ENCODE measurements around the gene SMTN. TPM values are rescaled to one million over a fixed set of nuclear protein-coding genes. Genes with fewer than 3 reads are reported as not detected.

Gene SMTN
- total and polyA plus RNA-seq, 2 donors (not counting 3 experiments of a cell fraction or from before 2014, with no cell fraction given): 59.0 to 197 TPM

DNA sequence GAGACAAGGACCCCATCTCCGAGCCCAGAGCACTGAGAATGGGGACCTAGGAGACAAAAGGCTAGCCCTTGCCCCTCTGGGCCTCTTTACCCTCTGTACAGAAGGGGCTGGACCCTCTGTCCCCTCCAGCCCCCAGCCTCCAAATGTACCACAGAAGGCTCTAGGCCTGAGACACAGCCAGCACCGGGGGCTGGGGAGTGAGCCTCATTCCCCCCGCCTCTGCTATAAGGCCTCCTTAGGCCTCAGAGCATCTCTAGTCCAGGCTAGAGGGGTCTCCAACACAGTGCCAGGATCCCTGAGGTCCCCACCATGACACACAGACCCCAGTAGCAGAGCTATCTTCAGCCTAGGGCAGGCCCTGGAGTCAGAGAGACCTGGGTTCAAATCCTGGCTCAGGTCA, 4.8 kb downstream of the SMTN start:
- Histone ChIP-seq H3K9me1 (replicated peaks; ENCODE audit: control insufficient read depth, extremely low read depth, insufficient read depth, low read length) (no peaks in the 10 kb centered on the region), H3K4me3 (replicated peaks in 1 of 3; ENCODE audit: insufficient read depth in 1 of 3, low read depth in 1 of 3, low read length in 3 of 3) (peak overlapping the region in 1 of 3 experiments; percentile 71), H3K36me3 (ENCODE audit: control insufficient read depth in 2 of 2, extremely low read depth in 1 of 2, insufficient read depth in 2 of 2, low read length in 2 of 2) (peaks cover 18 to 35% of the 10 kb centered on the region in 2 experiments), H3K9ac (replicated peaks; ENCODE audit: extremely low read depth, insufficient read depth, low read length) (peak overlapping the region; percentile 76), H3K79me2 (ENCODE audit: control insufficient read depth, insufficient read depth, low read length) (peaks cover 80% of the 10 kb centered on the region), H3K4me2 (ENCODE audit: insufficient read depth, low read length) (peak overlapping the region; percentile 74), H3K27me3 (ENCODE audit: control insufficient read depth in 2 of 2, insufficient read depth in 2 of 2, low read length in 2 of 2) (no peaks in the 10 kb centered on the region), H3K9me3 (replicated peaks; ENCODE audit: control insufficient read depth, insufficient read depth, low read length) (no peaks in the 10 kb centered on the region), H3K4me1 (ENCODE audit: control insufficient read depth, extremely low read depth, insufficient read depth, low read length) (peaks cover 29% of the 10 kb centered on the region), H2AFZ (ENCODE audit: low read depth, low read length) (no peak overlapping the region), H3K27ac (ENCODE audit: insufficient read depth, low read depth, low read length) (peak overlapping the region; percentile 78), H4K20me1 (replicated peaks; ENCODE audit: control insufficient read depth, extremely low read depth, insufficient read depth, low read length) (no peaks in the 10 kb centered on the region)
- BruUV-seq (replicated peaks): no TSS peak
- DNase-seq (ENCODE audit: low read depth, low spot score) (no peak), FAIRE-seq (no peak)
- CTCF ChIA-PET: interaction anchor here (1.0 to 5.4 kb wide), 12 partner anchors 9 to 323 kb away, joined by 3 to 150 read pairs (median 15); partner anchors contain the start of genes PLA2G3 and SELENOM
- dilution Hi-C loops (cut with MboI; ENCODE audit: extremely low pct_ligation_motif_present, low sequenced_read_pairs): no loop called here
- intact Hi-C loops (cut with micrococcal nuclease): loop anchor here (1.0 kb wide), 2 partner anchors 138 to 323 kb away; no protein-coding TSS in a partner anchor
- POLR2A ChIA-PET: interaction anchor here (2.5 kb wide), 1 partner anchor 117 kb away, joined by 24 read pairs; the partner anchor contains the start of genes MORC2 and TUG1
- TF ChIP-seq CTCF (IDR thresholded peaks at IDR 0.05; ENCODE audit: extremely low read depth in 1 of 2, insufficient read depth in 1 of 2, low read depth in 1 of 2, low read length in 2 of 2) (no peak), POLR2A (IDR thresholded peaks at IDR 0.05; ENCODE audit: low read depth, low read length) (no peak), MAX (IDR thresholded peaks at IDR 0.05; ENCODE audit: insufficient read depth, insufficient read length) (no peak), JUN (IDR thresholded peaks at IDR 0.05; ENCODE audit: borderline replicate concordance, insufficient read depth, insufficient read length, low read depth) (no peak), GATA2 (IDR thresholded peaks at IDR 0.05; ENCODE audit: insufficient read depth, insufficient read length, low read depth, low read length) (no peak), EZH2 (IDR thresholded peaks at IDR 0.05; ENCODE audit: borderline replicate concordance, low read depth, low read length, severe bottlenecking) (no peak), MYC (IDR thresholded peaks at IDR 0.05; ENCODE audit: low read depth, low read length) (no peak), POLR2AphosphoS5 (IDR thresholded peaks at IDR 0.05; ENCODE audit: insufficient read depth, low read depth, low read length) (no peak), FOS (IDR thresholded peaks at IDR 0.05; ENCODE audit: borderline replicate concordance, insufficient read depth, low read length) (no peak)
